Measurements from ENCODE around the gene SINHCAF. TPM values are rescaled to one million over a fixed set of nuclear protein-coding genes. Genes with fewer than 3 reads are reported as not detected.
"Not testable (repeated sequence)": the region's sequence is repeated elsewhere in the genome, so short reads cannot be mapped to it uniquely, and the experiment has no call there.

Gene SINHCAF
- total RNA-seq, 2 donors from 2014 or later = 22.4 to 34.7 TPM

GRCh38 chr12:31277081-31277480 lies 48.9 kb downstream of the SINHCAF start:
- H3K4me3 ChIP-seq = no peak overlapping the region
- TF ChIP-seq CTCF (IDR thresholded peaks at IDR 0.05) = no peak
- H3K9me3 ChIP-seq = no peaks in the 10 kb centered on the region
- no peak for DNase-seq (ENCODE audit: low spot score)
- H3K27me3 ChIP-seq = no peaks in the 10 kb centered on the region
- peaks cover 2% of the 10 kb centered on the region for H3K36me3 ChIP-seq
- H3K4me1 ChIP-seq = no peaks in the 10 kb centered on the region
- H3K27ac ChIP-seq = no peak overlapping the region

GRCh38 chr12:31275491-31275890 lies 50.5 kb downstream of the SINHCAF start:
- no peaks in the 10 kb centered on the region for H3K4me1 ChIP-seq
- H3K4me3 ChIP-seq = no peak overlapping the region
- H3K27ac ChIP-seq = no peak overlapping the region
- no peaks in the 10 kb centered on the region for H3K36me3 ChIP-seq
- no peaks in the 10 kb centered on the region for H3K9me3 ChIP-seq
- TF ChIP-seq CTCF (IDR thresholded peaks at IDR 0.05) = no peak
- DNase-seq (ENCODE audit: low spot score) = no peak
- no peaks in the 10 kb centered on the region for H3K27me3 ChIP-seq

GRCh38 chr12:31274520-31275300 lies 51.2 kb downstream of the SINHCAF start:
- Histone ChIP-seq H3K27me3 (no peaks in the 10 kb centered on the region), H3K4me1 (no peaks in the 10 kb centered on the region), H3K4me3 (no peak overlapping the region), H3K27ac (no peak overlapping the region), H3K36me3 (no peaks in the 10 kb centered on the region), H3K9me3 (no peaks in the 10 kb centered on the region)
- no peak for DNase-seq (ENCODE audit: low spot score)
- TF ChIP-seq CTCF (IDR thresholded peaks at IDR 0.05) = no peak

GRCh38 chr12:31273794-31274193 lies 52.2 kb downstream of the SINHCAF start:
- H3K36me3 ChIP-seq; H3K9me3 ChIP-seq; H3K27me3 ChIP-seq; H3K4me3 ChIP-seq; H3K4me1 ChIP-seq; DNase-seq (ENCODE audit: low spot score); H3K27ac ChIP-seq: not testable (repeated sequence)

GRCh38 chr12:31272607-31273225 lies 53.2 kb downstream of the SINHCAF start:
- H3K4me3 ChIP-seq = no peak overlapping the region
- no peaks in the 10 kb centered on the region for H3K27me3 ChIP-seq
- no peak for DNase-seq (ENCODE audit: low spot score)
- no peaks in the 10 kb centered on the region for H3K36me3 ChIP-seq
- no peaks in the 10 kb centered on the region for H3K4me1 ChIP-seq
- no peaks in the 10 kb centered on the region for H3K9me3 ChIP-seq
- no peak overlapping the region for H3K27ac ChIP-seq
- no peak for TF ChIP-seq CTCF (IDR thresholded peaks at IDR 0.05)

- no peak for TF ChIP-seq CTCF (IDR thresholded peaks at IDR 0.05)
- H3K27ac ChIP-seq = no peak overlapping the region
- no peaks in the 10 kb centered on the region for H3K27me3 ChIP-seq
- no peak overlapping the region for H3K4me3 ChIP-seq
- DNase-seq (ENCODE audit: low spot score) = no peak
- no peaks in the 10 kb centered on the region for H3K9me3 ChIP-seq
- H3K4me1 ChIP-seq = no peaks in the 10 kb centered on the region
- H3K36me3 ChIP-seq = no peaks in the 10 kb centered on the region
Observed at GRCh38 chr12:31267966-31268365, 58.0 kb downstream of the SINHCAF start.

All from right atrium auricular region (tissue), 2 donors.